Endothelial cell of umbilical vein (primary cell): ENCODE results near the gene LTB4R. TPM values are rescaled to one million over a fixed set of nuclear protein-coding genes. Genes with fewer than 3 reads are reported as not detected.

Source experiments
- BruUV-seq: library from RNA; stranded (reverse); fragments of 400-500 nt; replicated peaks from 2 replicates; lab custom pipeline; 2021; lab: Mats Ljungman, UMichigan
- CTCF ChIA-PET: fragments of 300-600, 350-600 bp; sonication (Branson Sonifier 250); formaldehyde crosslinking; loops from one replicate; lab custom pipeline; 2021; ENCODE audit warnings: antibody characterized with exemption, inconsistent platforms; lab: Charles Lee
- POLR2A ChIA-PET: fragments of 300-600, 350-600 bp; sonication (Branson Sonifier 250); formaldehyde crosslinking; loops from one replicate; lab custom pipeline; 2021; ENCODE audit warnings: antibody characterized with exemption, inconsistent platforms; lab: Charles Lee
- DNase-seq: peaks from one replicate; pipeline ENCODE4 v3.0.0-alpha.2; 2011; ENCODE audit warnings: low read depth, low spot score
- FAIRE-seq: peaks from 2 replicates; lab custom pipeline; 2011; peaks lifted over from hg19 to GRCh38; lab: Jason Lieb, UNC
- H2AFZ ChIP-seq: 2 replicates; pipeline ENCODE4 v1.6.0; 2012; ENCODE audit warnings: low read depth, low read length, control low read depth, inconsistent platforms
- H3K27ac ChIP-seq: 2 replicates; pipeline ENCODE4 v1.5.1; 2011; ENCODE audit warnings: low read depth, mild to moderate bottlenecking, control low read depth, low read length, moderate library complexity; ENCODE audit not compliant: insufficient read depth
- H3K27me3 ChIP-seq, 2 experiments: 2 replicates each; pipeline versions ENCODE4 v1.6.0 to v1.6.1; 2011; ENCODE audit warnings: low read length in 2 of 2, mixed read lengths in 1 of 2; ENCODE audit not compliant: control insufficient read depth in 2 of 2, insufficient read depth in 2 of 2
- H3K36me3 ChIP-seq, 2 experiments: 2 replicates in 1 of 2; 3 replicates in 1 of 2; pipeline ENCODE4 v1.5.1; 2011; ENCODE audit warnings: low read length in 2 of 2, mild to moderate bottlenecking in 1 of 2, moderate library complexity in 1 of 2; ENCODE audit not compliant: control insufficient read depth in 2 of 2, insufficient read depth in 2 of 2; ENCODE audit errors: extremely low read depth in 1 of 2
- H3K4me1 ChIP-seq: 3 replicates; pipeline ENCODE4 v1.5.1; 2011; ENCODE audit warnings: mild to moderate bottlenecking, low read length; ENCODE audit not compliant: control insufficient read depth, insufficient read depth; ENCODE audit errors: extremely low read depth
- H3K4me2 ChIP-seq: 2 replicates; pipeline ENCODE4 v1.6.1; 2011; ENCODE audit warnings: low read length, control low read depth, mixed read lengths; ENCODE audit not compliant: insufficient read depth
- H3K4me3 ChIP-seq, 3 experiments: fragments of 200-600 bp in 1 of 3; sonication (generic), shearing (Covaris generic) in 1 of 3; replicated peaks in 1 of 3; 2 replicates each; pipeline ENCODE4 v1.5.1; 2011 to 2016; ENCODE audit warnings: control low read depth in 3 of 3, low read length in 3 of 3, mild to moderate bottlenecking in 2 of 3, inconsistent platforms in 1 of 3, low read depth in 1 of 3, moderate library complexity in 1 of 3; ENCODE audit not compliant: insufficient read depth in 1 of 3
- H3K79me2 ChIP-seq: 2 replicates; pipeline ENCODE4 v1.6.0; 2012; ENCODE audit warnings: low read length, inconsistent platforms; ENCODE audit not compliant: control insufficient read depth, insufficient read depth
- H3K9ac ChIP-seq: replicated peaks from 2 replicates; pipeline ENCODE3; 2011; ENCODE audit warnings: low read length, control low read depth; ENCODE audit not compliant: insufficient read depth; ENCODE audit errors: extremely low read depth
- H3K9me1 ChIP-seq: replicated peaks from 3 replicates; pipeline ENCODE4 v1.6.0; 2011; ENCODE audit warnings: mild to moderate bottlenecking, low read length; ENCODE audit not compliant: control insufficient read depth, insufficient read depth; ENCODE audit errors: extremely low read depth
- H3K9me3 ChIP-seq: replicated peaks from 2 replicates; pipeline ENCODE4 v1.5.1; 2012; ENCODE audit warnings: low read length, inconsistent platforms; ENCODE audit not compliant: control insufficient read depth, insufficient read depth
- H4K20me1 ChIP-seq: replicated peaks from 2 replicates; pipeline ENCODE3; 2011; ENCODE audit warnings: mild to moderate bottlenecking, low read length; ENCODE audit not compliant: control insufficient read depth, insufficient read depth; ENCODE audit errors: extremely low read depth
- CTCF ChIP-seq, 2 donors: IDR thresholded peaks; 1 replicate in 1 of 2; 2 replicates in 1 of 2; pipeline ENCODE4 v1.5.1; 2011; ENCODE audit warnings: low read length in 2 of 2, mild to moderate bottlenecking in 2 of 2, moderate library complexity in 2 of 2, control low read depth in 1 of 2, inconsistent platforms in 1 of 2, low read depth in 1 of 2; ENCODE audit not compliant: insufficient read depth in 1 of 2; ENCODE audit errors: extremely low read depth in 1 of 2
- EZH2 ChIP-seq: IDR thresholded peaks from 2 replicates; pipeline ENCODE4 v1.6.1; 2012; ENCODE audit warnings: borderline replicate concordance, low read depth, mild to moderate bottlenecking, moderate library complexity, low read length, inconsistent platforms; ENCODE audit not compliant: severe bottlenecking
- FOS ChIP-seq: IDR thresholded peaks from 2 replicates; pipeline ENCODE4 v1.6.1; 2011; ENCODE audit warnings: mild to moderate bottlenecking, low read length, moderate library complexity, borderline replicate concordance; ENCODE audit not compliant: insufficient read depth
- GATA2 ChIP-seq: IDR thresholded peaks from 2 replicates; pipeline ENCODE4 v1.7.0; 2011; ENCODE audit warnings: low read depth, mild to moderate bottlenecking, moderate library complexity, mixed read lengths, low read length; ENCODE audit not compliant: insufficient read length, insufficient read depth
- JUN ChIP-seq: IDR thresholded peaks from 2 replicates; pipeline ENCODE4 v1.6.1; 2011; ENCODE audit warnings: borderline replicate concordance, low read depth; ENCODE audit not compliant: insufficient read length, insufficient read depth
- MYC ChIP-seq: IDR thresholded peaks from one replicate; pipeline ENCODE4 v1.6.1; 2011; ENCODE audit warnings: mild to moderate bottlenecking, low read depth, low read length
- POLR2A ChIP-seq: IDR thresholded peaks from 2 replicates; pipeline ENCODE4 v1.6.1; 2012; ENCODE audit warnings: low read depth, mild to moderate bottlenecking, control low read depth, low read length
- POLR2AphosphoS5 ChIP-seq: IDR thresholded peaks from 2 replicates; pipeline ENCODE4 v1.6.1; 2012; ENCODE audit warnings: low read depth, mild to moderate bottlenecking, control low read depth, low read length, moderate library complexity; ENCODE audit not compliant: insufficient read depth
- dilution Hi-C: fragments of 300-500 bp; cut with MboI; formaldehyde crosslinking; loops from one replicate; pipeline ENCODE4 v1.15.0; 2019; ENCODE audit warnings: low sequenced_read_pairs; ENCODE audit not compliant: extremely low pct_ligation_motif_present
- intact Hi-C: fragments of 100-400 bp; cut with micrococcal nuclease; formaldehyde crosslinking; loops from one replicate; pipeline ENCODE4 v1.10.0; 2022
- polyA plus RNA-seq, 4 experiments: library from polyadenylated mRNA; depleted of rRNA in 3 of 4; stranded (reverse) in 3 of 4; unstranded in 1 of 4; fragments of >200 nt; gene quantifications; 2 replicates each; pipeline versions ENCODE4 v1.2.1 to v1.2.3, GENCODE V29; 2011 to 2012; ENCODE audit warnings: missing spikeins in 1 of 4
- total RNA-seq: library from RNA; stranded (reverse); gene quantifications from 2 replicates; pipeline ENCODE4 v1.2.3, GENCODE V29; 2021
- TF ChIP-seq, protein P1 (sequence below): IDR thresholded peaks from 2 replicates; pipeline ENCODE4 v1.6.1; 2011; ENCODE audit not compliant: insufficient read depth, insufficient read length

LTB4R gene
- total and polyA plus RNA-seq, 2 donors (not counting 3 experiments of a cell fraction or from before 2014, with no cell fraction given) = 9.1 to 10.5 TPM

DNA sequence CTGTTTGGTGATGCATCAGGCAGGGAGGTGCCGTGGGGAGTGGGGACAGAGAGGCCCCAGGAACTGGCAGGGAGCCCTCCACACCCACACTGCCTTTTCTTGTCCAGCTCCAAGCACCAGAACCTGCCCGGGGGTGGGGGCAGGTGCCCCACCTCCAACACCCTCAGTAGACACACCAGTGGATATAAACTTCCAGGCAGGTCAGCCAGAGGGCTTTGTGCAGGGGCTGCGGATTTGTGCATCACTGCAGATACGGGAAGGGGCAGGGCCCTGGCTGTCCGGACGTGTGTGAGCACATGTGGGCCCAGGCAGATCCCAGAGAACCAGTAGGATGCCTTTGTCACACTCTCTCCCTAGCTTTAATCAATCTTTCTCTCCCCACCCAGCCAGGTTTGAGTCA, 47.0 kb upstream of the LTB4R start:
- dilution Hi-C loops = no loop called here
- Histone ChIP-seq H2AFZ (no peak overlapping the region), H3K4me3 (no peak overlapping the region), H3K27me3 (no peaks in the 10 kb centered on the region), H3K79me2 (no peaks in the 10 kb centered on the region), H3K9me1 (no peaks in the 10 kb centered on the region), H3K27ac (no peak overlapping the region), H3K9ac (no peak overlapping the region), H3K4me1 (no peaks in the 10 kb centered on the region), H3K36me3 (peaks cover 2 to 18% of the 10 kb centered on the region in 2 experiments), H3K9me3 (no peaks in the 10 kb centered on the region), H4K20me1 (no peaks in the 10 kb centered on the region), H3K4me2 (no peak overlapping the region)
- POLR2A ChIA-PET = no interaction called here
- no peak for DNase-seq
- no peak for TF ChIP-seq JUN
- TF ChIP-seq GATA2 = no peak
- TF ChIP-seq EZH2 = no peak
- no peak for TF ChIP-seq POLR2A
- no peak for TF ChIP-seq CTCF (IDR thresholded peaks at IDR 0.05; ENCODE audit: extremely low read depth in 1 of 2, insufficient read depth in 1 of 2, low read depth in 1 of 2, low read length in 2 of 2)
- no peak for TF ChIP-seq MYC
- no peak for TF ChIP-seq POLR2AphosphoS5
- no peak for TF ChIP-seq FOS
- TF ChIP-seq, protein P1, sequence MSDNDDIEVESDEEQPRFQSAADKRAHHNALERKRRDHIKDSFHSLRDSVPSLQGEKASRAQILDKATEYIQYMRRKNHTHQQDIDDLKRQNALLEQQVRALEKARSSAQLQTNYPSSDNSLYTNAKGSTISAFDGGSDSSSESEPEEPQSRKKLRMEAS = no peak
- BruUV-seq = no TSS peak
- intact Hi-C loops = no loop called here
- no peak for FAIRE-seq
- CTCF ChIA-PET = interaction anchor here (0.7 to 1.7 kb wide), 2 partner anchors 32 to 49 kb away, joined by 4 read pairs; partner anchors contain the start of gene MDP1
